GM12878 (cell line): ENCODE measurements around the gene RGS6.

ENCODE experiments used
- CHD2 ChIP-seq: IDR thresholded peaks from 2 replicates; pipeline ENCODE4 v1.6.1; 2011; ENCODE audit warnings: low read depth, low read length, improper control_type of control experiment, borderline replicate concordance
- CTCF ChIP-seq, 3 experiments: IDR thresholded peaks in 2 of 3; conservative IDR thresholded peaks in 1 of 3; 2 replicates each; pipeline ENCODE4 v1.5.1; 2011; ENCODE audit warnings: low read depth in 3 of 3, low read length in 3 of 3, mild to moderate bottlenecking in 3 of 3, control low read depth in 2 of 3, moderate library complexity in 2 of 3, inconsistent platforms in 1 of 3, mixed read lengths in 1 of 3; ENCODE audit not compliant: control insufficient read depth in 2 of 3, insufficient read depth in 1 of 3; ENCODE audit errors: extremely low read depth in 1 of 3
- E2F8 ChIP-seq: fragments of 450-650 bp; IDR thresholded peaks from 2 replicates; pipeline ENCODE4 v1.6.1; 2018; ENCODE audit warnings: mild to moderate bottlenecking, low read depth, moderate library complexity; ENCODE audit not compliant: partially characterized antibody
- EZH2 ChIP-seq: IDR thresholded peaks from 2 replicates; pipeline ENCODE4 v1.6.1; 2012; ENCODE audit warnings: low read depth, mild to moderate bottlenecking, control low read depth, inconsistent platforms, low read length, borderline replicate concordance; ENCODE audit not compliant: control insufficient read depth
- MAX ChIP-seq: IDR thresholded peaks from 2 replicates; pipeline ENCODE4 v1.6.1; 2012; ENCODE audit warnings: low read depth, low read length, improper control_type of control experiment
- POLR2A ChIP-seq: IDR thresholded peaks from 2 replicates; pipeline ENCODE4 v1.6.1; 2011; ENCODE audit warnings: low read depth, mild to moderate bottlenecking, low read length

- TF ChIP-seq CTCF (IDR thresholded peaks at IDR 0.05 in 2 of 3, conservative IDR thresholded peaks at IDR 0.05 in 1 of 3; ENCODE audit: control insufficient read depth in 2 of 3, extremely low read depth in 1 of 3, insufficient read depth in 1 of 3, low read depth in 3 of 3, low read length in 3 of 3) (no peak), MAX (no peak), CHD2 (no peak), EZH2 (no peak), E2F8 (no peak), POLR2A (no peak)
Observed at GRCh38 chr14:72552236-72552635, 620.0 kb downstream of the RGS6 start.
